ENCODE measurements around the gene ZNF101. TPM values are rescaled to one million over a fixed set of nuclear protein-coding genes. Genes with fewer than 3 reads are reported as not detected.

ZNF101 gene
- total RNA-seq, 1 experiment from 2014 or later: 51.4 TPM

DNA sequence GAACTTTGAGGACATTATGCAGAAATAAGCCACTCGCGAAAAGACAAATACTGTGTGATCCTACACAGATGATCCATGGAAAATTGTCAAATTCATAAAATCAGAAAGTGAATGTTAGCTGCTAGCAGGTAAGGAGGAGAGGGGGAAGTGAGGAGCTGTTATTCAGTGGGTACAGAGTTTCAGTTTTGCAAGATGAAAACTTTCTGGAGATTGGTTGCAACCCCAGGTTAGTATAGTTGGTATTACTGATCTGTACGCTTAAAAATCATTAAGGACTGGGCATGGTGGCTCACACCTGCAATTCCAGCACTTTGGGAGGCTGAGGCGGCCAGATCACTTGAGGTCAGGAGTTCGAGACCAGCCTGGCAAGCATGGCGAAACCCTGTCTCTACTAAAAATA lies 17.9 kb downstream of the ZNF101 start:
- ATAC-seq: no peak
- H3K27me3 Mint-ChIP-seq (ENCODE audit: low read depth): no peaks in the 10 kb centered on the region
- H3K27ac Mint-ChIP-seq: no peak overlapping the region; the same call in 1 of the 2 replicates
- no peak overlapping the region for H3K4me3 Mint-ChIP-seq
- DNase-seq (ENCODE audit: low spot score): no peak
- H3K36me3 Mint-ChIP-seq: peaks cover 24% of the 10 kb centered on the region
- TF ChIP-seq TCF7 (CRISPR knock-in tag; IDR thresholded peaks at IDR 0.05; ENCODE audit: low read depth): no peak
- TF ChIP-seq IRF2 (CRISPR knock-in tag; IDR thresholded peaks at IDR 0.05; ENCODE audit: borderline replicate concordance, low read depth): no peak
- no peak for TF ChIP-seq SP1 (CRISPR knock-in tag; conservative IDR thresholded peaks at IDR 0.05)
- TF ChIP-seq FOXP4 (CRISPR knock-in tag; IDR thresholded peaks at IDR 0.05): no peak
- TF ChIP-seq, protein P1, sequence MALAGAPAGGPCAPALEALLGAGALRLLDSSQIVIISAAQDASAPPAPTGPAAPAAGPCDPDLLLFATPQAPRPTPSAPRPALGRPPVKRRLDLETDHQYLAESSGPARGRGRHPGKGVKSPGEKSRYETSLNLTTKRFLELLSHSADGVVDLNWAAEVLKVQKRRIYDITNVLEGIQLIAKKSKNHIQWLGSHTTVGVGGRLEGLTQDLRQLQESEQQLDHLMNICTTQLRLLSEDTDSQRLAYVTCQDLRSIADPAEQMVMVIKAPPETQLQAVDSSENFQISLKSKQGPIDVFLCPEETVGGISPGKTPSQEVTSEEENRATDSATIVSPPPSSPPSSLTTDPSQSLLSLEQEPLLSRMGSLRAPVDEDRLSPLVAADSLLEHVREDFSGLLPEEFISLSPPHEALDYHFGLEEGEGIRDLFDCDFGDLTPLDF (CRISPR knock-in tag; IDR thresholded peaks at IDR 0.05): no peak
- no peak for TF ChIP-seq JUN (CRISPR knock-in tag; IDR thresholded peaks at IDR 0.05)
- TF ChIP-seq MXD4 (CRISPR knock-in tag; IDR thresholded peaks at IDR 0.05; ENCODE audit: borderline replicate concordance): no peak
- TF ChIP-seq CDX4 (CRISPR knock-in tag; IDR thresholded peaks at IDR 0.05; ENCODE audit: borderline replicate concordance): no peak
- no peak for TF ChIP-seq ZNF532 (CRISPR knock-in tag; IDR thresholded peaks at IDR 0.05; ENCODE audit: borderline replicate concordance)
- no peak for TF ChIP-seq HMGA2 (CRISPR knock-in tag; IDR thresholded peaks at IDR 0.05)
- no peak for TF ChIP-seq NR3C1 (CRISPR knock-in tag; conservative IDR thresholded peaks at IDR 0.05; ENCODE audit: low read depth)
- TF ChIP-seq NR1H2 (CRISPR knock-in tag; IDR thresholded peaks at IDR 0.05): no peak
- no peak for TF ChIP-seq MLX (CRISPR knock-in tag; IDR thresholded peaks at IDR 0.05)
- TF ChIP-seq OVOL2 (CRISPR knock-in tag; IDR thresholded peaks at IDR 0.05; ENCODE audit: borderline replicate concordance): no peak
- no peak for TF ChIP-seq NFATC4 (CRISPR knock-in tag; IDR thresholded peaks at IDR 0.05)
- TF ChIP-seq ZNF416 (CRISPR knock-in tag; IDR thresholded peaks at IDR 0.05): no peak
- no peak for TF ChIP-seq TEAD4 (CRISPR knock-in tag; IDR thresholded peaks at IDR 0.05)
- TF ChIP-seq KAT7 (CRISPR knock-in tag; IDR thresholded peaks at IDR 0.05; ENCODE audit: borderline replicate concordance): no peak
- H3K9me3 Mint-ChIP-seq: peaks cover 9% of the 10 kb centered on the region
- ChIA-PET CTCF (interaction anchor here (0.7 kb wide), 1 partner anchor 242 kb away, joined by 3 read pairs; no protein-coding TSS in a partner anchor), POLR2A (no interaction called here)
- H3K4me1 Mint-ChIP-seq: no peaks in the 10 kb centered on the region

DNA sequence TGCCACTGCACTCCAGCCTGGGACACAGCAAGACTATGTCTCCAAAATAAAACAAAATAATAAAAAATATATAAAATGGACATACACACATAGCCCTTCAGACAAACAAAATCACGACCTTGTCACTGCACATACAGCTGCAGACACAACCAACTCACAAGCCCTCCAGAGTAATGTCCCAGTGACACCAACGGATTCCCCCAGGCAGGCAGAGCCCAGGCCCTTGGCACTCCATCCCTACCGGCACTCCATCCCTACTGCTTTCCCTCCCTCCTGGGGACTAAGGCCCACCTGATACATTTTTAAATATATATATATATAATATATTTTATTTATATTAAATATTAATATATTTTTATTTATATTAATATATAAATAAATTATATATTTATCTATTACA lies 18.5 kb downstream of the ZNF101 start:
- ChIA-PET CTCF (no interaction called here), POLR2A (no interaction called here)
- Mint-ChIP-seq H3K4me3 (no peak overlapping the region), H3K27ac (no peak overlapping the region), H3K36me3 (peaks cover 23% of the 10 kb centered on the region), H3K9me3 (peaks cover 9% of the 10 kb centered on the region), H3K27me3 (ENCODE audit: low read depth) (no peaks in the 10 kb centered on the region), H3K4me1 (no peaks in the 10 kb centered on the region)
- DNase-seq (ENCODE audit: low spot score) (no peak), ATAC-seq (0 out of 2 replicates have a peak, but pooled peaks have one; percentile 24)
- TF ChIP-seq CDX4 (CRISPR knock-in tag; IDR thresholded peaks at IDR 0.05; ENCODE audit: borderline replicate concordance) (no peak), SOX15 (CRISPR knock-in tag; IDR thresholded peaks at IDR 0.05) (no peak), ZSCAN18 (CRISPR knock-in tag; IDR thresholded peaks at IDR 0.05) (no peak), JUN (CRISPR knock-in tag; IDR thresholded peaks at IDR 0.05) (no peak), NR1H2 (CRISPR knock-in tag; IDR thresholded peaks at IDR 0.05) (no peak), HMGA2 (CRISPR knock-in tag; IDR thresholded peaks at IDR 0.05) (peak; percentile 79), MXD4 (CRISPR knock-in tag; IDR thresholded peaks at IDR 0.05; ENCODE audit: borderline replicate concordance) (no peak)
